ENCODE results near the gene GSC.
A peak's percentile ranks its signal among the peaks of the same experiment; 100 is the strongest.
"Not testable (repeated sequence)": the region's sequence is repeated elsewhere in the genome, so short reads cannot be mapped to it uniquely, and the experiment has no call there.

GSC gene

DNA sequence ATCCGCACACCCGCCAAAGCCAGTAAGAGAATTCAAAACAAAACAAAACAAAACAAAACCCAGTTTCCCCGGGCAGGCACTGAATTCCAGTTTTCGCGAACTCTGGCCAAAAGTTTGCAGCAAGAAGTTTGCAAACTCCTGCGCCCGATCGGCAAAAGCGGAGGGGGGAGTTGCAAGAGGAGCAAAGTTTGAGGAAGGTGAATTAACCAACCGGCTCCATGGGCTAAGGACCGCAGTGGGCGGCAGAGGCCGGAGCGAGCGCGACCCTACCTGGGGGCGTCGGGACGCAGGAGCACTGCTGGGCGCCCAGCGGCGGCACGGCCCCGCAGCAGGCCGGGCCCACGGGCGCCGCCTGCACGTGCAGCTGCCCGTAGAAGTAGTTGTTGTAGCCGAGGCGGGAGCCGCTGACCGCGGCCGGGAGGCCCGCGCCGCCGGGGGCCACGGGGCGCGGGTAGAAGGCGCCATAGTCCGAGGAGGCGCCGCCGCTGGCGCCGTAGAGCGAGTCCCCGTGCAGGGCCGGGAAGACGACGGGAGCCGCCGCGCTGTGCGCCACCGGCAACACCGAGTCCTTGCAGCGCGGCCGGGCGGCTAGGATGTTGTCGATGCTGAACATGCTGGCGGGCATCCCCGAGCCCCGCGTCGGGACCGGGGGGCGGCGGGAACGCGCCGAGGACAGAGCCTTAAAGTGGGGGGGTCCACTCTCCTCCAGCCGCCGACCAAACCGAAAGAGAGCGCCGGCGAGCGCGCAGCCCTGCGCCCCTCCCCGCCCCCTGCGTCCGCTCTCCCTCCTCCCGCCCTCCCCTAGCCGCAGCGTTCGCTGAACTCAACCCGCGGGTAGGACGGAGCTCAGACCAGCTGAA, at the start of gene GSC:
GSC (minus strand) TSS at position 723 of the 860 bp plus-strand sequence; CDS start at position 625, 98 bp downstream.
- peak in 4 of 51 donors; percentile 10 to 26 (median 16) for DNase-seq

DNA sequence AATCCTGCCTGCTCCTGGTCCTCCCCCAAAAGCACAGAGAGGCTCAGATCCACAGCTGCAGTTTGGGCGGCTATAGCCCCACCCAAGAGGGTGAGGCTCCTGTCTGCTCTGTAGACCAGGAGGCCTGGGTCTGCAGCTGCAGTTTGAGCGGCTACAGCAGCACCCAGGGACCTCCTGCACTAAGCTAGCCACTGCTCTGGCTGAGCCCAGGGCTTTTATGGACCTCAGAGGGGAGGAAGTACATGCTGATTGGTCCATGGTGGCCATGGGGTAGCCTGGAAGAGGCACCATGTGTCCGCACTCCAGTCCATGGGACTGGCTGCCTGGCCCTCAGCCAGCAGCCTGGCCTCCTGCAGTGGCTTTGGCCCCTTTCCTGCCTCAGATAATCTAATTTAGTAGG, 49.6 kb upstream of the GSC start:
- no peak for DNase-seq

GRCh38 chr14:94816113-94816512, 46.2 kb upstream of the GSC start:
- DNase-seq, result no peak

GRCh38 chr14:94805680-94806288, 35.9 kb upstream of the GSC start:
- DNase-seq, result peak in 1 of 51 donors; percentile 4

DNA sequence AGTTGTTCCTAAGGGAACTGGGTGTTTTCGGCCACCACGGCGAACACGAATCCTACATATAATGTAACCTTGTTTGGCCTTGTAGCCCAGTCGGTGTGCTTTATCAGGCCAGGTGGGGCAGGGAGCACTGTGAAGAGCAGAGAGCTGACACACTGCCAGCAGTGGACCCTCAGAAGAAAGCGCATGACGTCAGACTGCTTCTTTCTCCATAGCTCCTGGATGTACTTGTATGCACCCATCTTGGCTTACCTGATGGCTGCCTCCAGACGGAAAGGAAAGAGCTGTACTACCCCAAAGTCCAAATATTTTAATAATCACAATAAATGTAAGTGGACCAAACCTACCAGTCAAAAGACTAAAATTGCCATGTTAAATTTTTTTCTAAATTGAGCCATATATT, 31.3 kb upstream of the GSC start:
- DNase-seq, result no peak

GRCh38 chr14:94800764-94801163, 30.9 kb upstream of the GSC start:
- not testable (repeated sequence) for DNase-seq

DNA sequence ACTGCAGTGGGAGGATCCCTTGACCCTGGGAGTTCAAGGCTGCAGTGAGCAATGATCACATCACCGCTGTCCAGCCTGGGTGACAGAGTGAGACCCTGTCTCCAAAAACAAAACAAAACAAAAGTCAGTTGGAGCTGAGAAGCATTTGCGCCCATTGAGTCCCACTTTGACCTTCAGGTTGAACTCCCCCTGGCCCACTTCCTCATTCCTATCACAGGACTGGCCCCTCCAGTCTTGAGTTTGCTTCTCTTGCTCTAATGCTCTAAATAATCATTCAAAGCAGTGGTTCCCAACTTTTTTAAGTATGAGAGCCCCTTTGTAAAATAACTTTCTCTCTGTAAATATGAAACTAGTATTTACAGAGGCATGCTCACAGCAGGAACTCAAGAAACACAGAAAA, 28.0 kb upstream of the GSC start:
- DNase-seq, result no peak

- DNase-seq, result no peak
Measured at GRCh38 chr14:94796278-94796677, 26.4 kb upstream of the GSC start.

- no peak for DNase-seq
Measured at GRCh38 chr14:94795372-94795771, 25.5 kb upstream of the GSC start.

- DNase-seq, result no peak
Measured at GRCh38 chr14:94793901-94794300, 24.0 kb upstream of the GSC start.

DNA sequence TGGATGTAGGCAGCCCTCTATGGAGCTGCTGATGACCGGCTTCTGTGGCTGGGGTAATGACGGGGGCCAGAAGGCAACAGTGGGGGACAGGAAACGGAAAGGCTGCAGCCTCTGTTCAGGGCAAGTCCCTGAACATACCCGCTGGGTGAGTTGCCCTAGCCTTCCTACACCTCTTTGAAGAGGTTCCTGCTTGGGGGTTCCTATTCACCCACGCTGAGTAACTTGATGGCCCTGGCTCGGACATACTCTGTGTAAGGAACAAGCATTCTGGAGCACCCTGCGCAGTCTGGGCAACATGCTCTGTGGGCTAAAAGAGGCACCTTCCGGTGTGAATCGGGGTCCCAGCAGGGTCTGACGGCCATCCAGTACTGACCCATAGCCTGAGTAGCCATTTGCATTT, 17.7 kb upstream of the GSC start:
- DNase-seq, result no peak

DNA sequence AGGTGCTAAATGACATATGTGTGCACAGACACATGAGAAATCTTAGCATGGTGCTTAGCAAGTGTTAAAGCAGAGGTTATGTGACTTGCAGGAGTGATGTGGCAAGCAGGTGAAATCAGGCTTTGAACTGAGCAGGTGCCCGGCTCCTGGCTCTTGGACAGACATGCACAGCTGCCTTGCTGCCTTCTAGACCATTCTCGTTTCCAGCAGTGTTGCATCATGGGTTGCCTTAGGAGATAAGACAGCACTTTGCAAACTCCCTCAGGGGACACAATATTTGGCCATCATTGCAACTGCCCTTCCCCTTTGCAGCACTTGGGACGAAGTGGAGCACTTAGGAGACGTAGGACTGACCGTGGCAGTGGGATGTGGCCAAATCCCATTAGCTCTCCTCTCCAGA, 17.2 kb upstream of the GSC start:
- no peak for DNase-seq

GRCh38 chr14:94780536-94781399, 10.9 kb upstream of the GSC start:
- no peak for DNase-seq

- DNase-seq, result no peak
Measured at GRCh38 chr14:94779713-94780112, 9.8 kb upstream of the GSC start.

DNA sequence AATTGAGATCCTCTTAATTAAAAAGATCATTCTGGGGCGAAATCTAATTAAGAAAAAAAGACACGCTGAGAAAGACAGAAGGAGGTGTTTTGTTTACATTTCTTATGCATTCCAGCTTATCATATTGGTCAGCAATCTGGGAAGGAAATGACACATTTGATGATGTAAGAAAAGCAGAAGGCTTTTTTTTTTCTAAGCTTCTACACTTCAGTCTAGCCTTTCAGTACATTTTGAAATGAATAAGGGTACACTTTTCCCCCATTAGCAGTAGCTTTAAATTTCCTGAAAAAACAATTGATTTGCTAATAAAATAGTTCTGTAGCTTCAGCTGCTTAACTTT, 5.9 kb upstream of the GSC start:
- DNase-seq, result no peak

DNA sequence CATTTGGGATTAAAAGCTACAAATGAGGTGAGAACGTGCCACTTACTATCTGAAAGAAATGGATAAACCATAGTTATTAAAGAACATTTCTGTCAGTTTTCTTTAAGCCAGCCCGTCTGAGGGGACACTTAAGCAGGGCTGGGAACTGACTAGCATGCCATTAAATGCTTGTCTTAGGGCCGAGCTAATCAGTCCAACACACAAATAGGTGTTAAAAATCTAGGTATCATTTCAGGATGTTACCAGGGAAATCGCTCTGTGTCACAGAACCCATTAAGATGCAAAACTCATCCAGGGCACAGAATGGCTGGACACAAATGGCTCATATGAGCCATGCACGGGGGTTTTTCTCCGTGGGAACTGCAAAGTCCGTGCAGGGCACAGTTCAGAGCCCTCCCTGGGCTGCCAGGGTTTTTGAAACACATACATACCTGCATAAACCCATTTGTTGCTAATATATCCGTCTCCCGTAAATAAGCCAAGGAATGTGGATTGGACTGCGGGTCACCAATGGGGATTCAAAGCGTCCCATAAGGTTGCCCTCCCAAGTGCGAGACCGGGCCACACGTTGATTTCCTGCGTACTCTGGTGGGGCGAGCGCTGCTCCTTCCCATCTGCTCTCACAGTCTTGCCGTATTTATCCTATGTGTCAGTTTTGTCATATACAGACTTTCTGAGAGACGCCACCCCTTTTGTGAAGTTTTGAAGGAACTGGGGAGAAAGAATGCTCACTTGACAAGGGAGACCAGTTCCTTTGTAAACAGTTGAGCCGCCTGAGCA, 5.4 kb upstream of the GSC start:
- DNase-seq, result no peak

GRCh38 chr14:94774344-94775090, 4.6 kb upstream of the GSC start:
- DNase-seq, result no peak

DNA sequence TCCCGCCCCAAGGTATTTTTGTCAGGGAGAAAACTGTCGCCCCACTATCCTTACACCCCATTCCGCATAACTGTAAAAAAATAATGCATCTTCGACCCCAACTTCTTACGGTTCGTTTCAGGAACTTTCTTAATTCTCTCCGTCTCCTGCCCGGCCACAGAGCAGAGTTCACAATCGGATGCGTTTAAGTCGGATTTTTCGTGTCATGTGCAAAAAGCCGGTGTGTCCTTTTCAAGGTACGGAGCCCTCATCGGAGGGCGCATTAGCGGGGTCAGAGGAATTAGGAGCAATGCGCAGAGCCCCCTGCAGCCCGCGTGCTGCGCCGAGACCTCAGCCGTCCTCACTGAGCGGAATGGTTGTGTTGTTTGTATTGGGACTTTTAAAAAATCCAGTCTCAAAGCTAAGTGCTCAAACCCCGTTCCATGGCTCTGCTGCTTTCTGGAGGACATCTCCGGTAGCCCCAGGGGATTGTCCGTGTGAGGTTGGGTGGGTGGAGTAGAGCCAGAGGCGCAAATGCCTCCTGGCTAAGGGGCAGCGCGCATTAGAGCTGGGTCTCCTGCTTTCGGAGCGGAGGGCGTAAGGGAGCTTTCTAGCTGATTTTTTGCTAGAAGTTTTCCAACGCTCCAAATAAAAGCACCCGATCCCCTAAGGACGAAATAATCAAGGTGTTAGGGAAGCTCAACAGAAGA, 3.9 kb upstream of the GSC start:
- no peak for DNase-seq

- DNase-seq, result no peak
Measured at GRCh38 chr14:94773061-94773648, 3.2 kb upstream of the GSC start.

GRCh38 chr14:94772548-94772947, 2.6 kb upstream of the GSC start:
- DNase-seq, result no peak

Measured in hypothalamus (tissue), 51 donors.